Fibroblast of lung (primary cell): Measurements from ENCODE around the gene CLDND1.

ENCODE experiments used
- EZH2 ChIP-seq: IDR thresholded peaks from 2 replicates; pipeline ENCODE4 v1.5.1; 2012; ENCODE audit warnings: low read length, control low read depth, mild to moderate bottlenecking; ENCODE audit errors: missing control alignments
- TF ChIP-seq, protein P1 (sequence below), 2 donors: IDR thresholded peaks in 1 of 2; conservative IDR thresholded peaks in 1 of 2; 1 replicate in 1 of 2; 2 replicates in 1 of 2; pipeline ENCODE4 v1.5.1; 2011 to 2012; ENCODE audit warnings: low read length in 2 of 2, control low read depth in 1 of 2, inconsistent platforms in 1 of 2, low read depth in 1 of 2, mild to moderate bottlenecking in 1 of 2

DNA sequence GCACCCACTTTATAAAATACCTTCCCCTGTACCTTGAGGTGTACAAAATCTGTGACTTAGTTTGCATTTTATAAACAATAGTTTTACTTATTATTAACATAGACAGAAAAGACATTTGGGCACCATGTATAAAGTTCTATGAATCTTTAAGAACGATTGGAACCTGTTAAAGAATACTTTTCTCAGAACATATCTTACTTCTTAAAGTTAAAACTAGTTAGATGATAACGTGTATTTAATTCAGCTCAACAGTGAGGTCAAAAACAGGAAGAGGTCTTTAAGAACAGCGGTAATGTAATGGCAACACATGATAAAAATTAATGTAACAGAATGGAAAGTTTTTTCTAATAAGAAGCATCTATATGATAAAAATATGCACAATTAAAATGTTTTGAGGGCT, 45.7 kb upstream of the CLDND1 start:
- TF ChIP-seq, protein P1, sequence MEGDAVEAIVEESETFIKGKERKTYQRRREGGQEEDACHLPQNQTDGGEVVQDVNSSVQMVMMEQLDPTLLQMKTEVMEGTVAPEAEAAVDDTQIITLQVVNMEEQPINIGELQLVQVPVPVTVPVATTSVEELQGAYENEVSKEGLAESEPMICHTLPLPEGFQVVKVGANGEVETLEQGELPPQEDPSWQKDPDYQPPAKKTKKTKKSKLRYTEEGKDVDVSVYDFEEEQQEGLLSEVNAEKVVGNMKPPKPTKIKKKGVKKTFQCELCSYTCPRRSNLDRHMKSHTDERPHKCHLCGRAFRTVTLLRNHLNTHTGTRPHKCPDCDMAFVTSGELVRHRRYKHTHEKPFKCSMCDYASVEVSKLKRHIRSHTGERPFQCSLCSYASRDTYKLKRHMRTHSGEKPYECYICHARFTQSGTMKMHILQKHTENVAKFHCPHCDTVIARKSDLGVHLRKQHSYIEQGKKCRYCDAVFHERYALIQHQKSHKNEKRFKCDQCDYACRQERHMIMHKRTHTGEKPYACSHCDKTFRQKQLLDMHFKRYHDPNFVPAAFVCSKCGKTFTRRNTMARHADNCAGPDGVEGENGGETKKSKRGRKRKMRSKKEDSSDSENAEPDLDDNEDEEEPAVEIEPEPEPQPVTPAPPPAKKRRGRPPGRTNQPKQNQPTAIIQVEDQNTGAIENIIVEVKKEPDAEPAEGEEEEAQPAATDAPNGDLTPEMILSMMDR (conservative IDR thresholded peaks at IDR 0.05 in 1 of 2, IDR thresholded peaks at IDR 0.05 in 1 of 2; ENCODE audit: low read depth in 1 of 2, low read length in 2 of 2): no peak
- no peak for TF ChIP-seq EZH2
